ENCODE measurements around the gene CRACR2B.

DNA sequence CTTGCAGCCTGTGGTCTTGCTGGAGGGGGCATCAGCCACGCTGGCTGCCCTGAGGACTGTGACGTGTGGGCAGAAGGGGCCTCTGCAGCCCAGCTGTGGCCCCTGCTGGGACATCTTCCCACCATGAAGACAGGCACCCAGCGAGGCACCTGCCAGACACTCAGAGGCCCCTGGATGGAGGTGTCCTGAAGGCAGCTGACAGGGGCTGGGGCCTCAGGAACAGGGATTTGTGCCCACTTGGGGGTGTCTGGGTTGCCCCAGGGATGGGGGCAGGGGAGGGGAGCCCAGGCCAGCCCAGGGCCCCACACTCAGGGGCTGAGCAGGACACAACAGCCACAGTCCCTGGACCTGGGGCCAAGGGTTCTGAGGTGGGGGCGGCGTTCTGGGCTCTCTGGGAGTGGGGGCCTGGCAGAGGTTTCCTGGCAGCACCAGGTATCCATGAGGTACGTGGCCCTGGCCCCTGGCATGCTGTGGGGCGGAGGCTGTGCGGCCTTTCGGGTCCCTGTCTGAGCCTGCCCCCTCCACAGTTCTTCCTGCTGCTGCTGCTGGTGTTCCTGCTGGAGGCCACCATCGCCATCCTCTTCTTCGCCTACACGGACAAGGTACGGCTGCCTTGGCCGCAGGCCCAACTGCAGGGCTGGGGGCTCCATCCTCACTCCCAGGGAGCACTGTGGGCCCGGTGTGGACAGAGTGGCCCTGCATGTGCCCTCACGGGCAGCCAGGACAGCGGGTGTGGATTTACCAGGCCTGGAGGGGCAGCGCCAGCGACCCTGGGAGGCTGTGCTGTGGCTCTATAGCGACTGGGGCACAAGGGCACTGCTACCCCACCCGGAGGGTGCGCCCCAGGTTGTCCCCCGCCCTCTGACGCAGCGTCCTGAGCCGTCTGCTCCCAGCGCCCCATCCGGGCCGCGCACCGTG, 36.5 kb downstream of the CRACR2B start:
- TF ChIP-seq, protein P1, sequence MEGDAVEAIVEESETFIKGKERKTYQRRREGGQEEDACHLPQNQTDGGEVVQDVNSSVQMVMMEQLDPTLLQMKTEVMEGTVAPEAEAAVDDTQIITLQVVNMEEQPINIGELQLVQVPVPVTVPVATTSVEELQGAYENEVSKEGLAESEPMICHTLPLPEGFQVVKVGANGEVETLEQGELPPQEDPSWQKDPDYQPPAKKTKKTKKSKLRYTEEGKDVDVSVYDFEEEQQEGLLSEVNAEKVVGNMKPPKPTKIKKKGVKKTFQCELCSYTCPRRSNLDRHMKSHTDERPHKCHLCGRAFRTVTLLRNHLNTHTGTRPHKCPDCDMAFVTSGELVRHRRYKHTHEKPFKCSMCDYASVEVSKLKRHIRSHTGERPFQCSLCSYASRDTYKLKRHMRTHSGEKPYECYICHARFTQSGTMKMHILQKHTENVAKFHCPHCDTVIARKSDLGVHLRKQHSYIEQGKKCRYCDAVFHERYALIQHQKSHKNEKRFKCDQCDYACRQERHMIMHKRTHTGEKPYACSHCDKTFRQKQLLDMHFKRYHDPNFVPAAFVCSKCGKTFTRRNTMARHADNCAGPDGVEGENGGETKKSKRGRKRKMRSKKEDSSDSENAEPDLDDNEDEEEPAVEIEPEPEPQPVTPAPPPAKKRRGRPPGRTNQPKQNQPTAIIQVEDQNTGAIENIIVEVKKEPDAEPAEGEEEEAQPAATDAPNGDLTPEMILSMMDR (IDR thresholded peaks at IDR 0.05), result no peak
- TF ChIP-seq POLR2A (IDR thresholded peaks at IDR 0.05), result no peak

Data from heart left ventricle (tissue), 13 donors.